ENCODE results near the gene DIS3L2. TPM values are rescaled to one million over a fixed set of nuclear protein-coding genes. Genes with fewer than 3 reads are reported as not detected.
"Not testable (repeated sequence)": the region's sequence is repeated elsewhere in the genome, so short reads cannot be mapped to it uniquely, and the experiment has no call there.

DIS3L2 gene
- total and polyA plus RNA-seq, 2 of the 8 experiments (the other 6 are each of a cell fraction or from before 2014, with no cell fraction given): 11.5 to 21.6 TPM

DNA sequence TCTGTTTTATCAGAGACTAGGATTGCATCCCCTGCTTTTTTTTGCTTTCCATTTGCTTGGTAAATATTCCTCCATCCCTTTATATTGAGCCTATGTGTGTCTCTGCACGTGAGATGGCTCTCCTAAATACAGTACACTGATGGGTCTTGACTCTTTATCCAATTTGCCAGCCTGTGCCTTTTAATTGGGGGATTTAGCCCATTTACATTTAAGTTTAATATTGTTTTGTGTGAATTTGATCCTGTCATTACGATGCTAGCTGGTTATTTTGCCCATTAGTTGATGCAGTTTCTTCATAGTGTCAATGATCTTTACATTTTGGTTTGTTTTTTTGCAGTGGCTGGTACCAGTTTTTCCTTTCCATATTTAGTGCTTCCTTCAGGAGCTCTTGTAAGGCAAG lies 73.8 kb downstream of the DIS3L2 start:
- H2BK5ac ChIP-seq (ENCODE audit: low read depth, low read length); H2BK15ac ChIP-seq (ENCODE audit: low read length); H2BK12ac ChIP-seq (ENCODE audit: low read depth, low read length); H3K23ac ChIP-seq (ENCODE audit: insufficient read length); H3K79me2 ChIP-seq (ENCODE audit: control insufficient read depth in 1 of 2, insufficient read depth in 2 of 2, low read length in 2 of 2); H4K5ac ChIP-seq (ENCODE audit: insufficient read length, low read depth, low read length); H3K4me1 ChIP-seq (replicated peaks in 1 of 4; ENCODE audit: control insufficient read depth in 3 of 4, insufficient read depth in 4 of 4, low read length in 3 of 4); H3K56ac ChIP-seq (replicated peaks; ENCODE audit: insufficient read length, low read depth, low read length); H4K91ac ChIP-seq (replicated peaks; ENCODE audit: insufficient read length, low read length); H3K79me1 ChIP-seq (ENCODE audit: low read depth, low read length); H3K4me3 ChIP-seq (ENCODE audit: extremely low read depth in 1 of 4, insufficient read depth in 2 of 4, low read depth in 3 of 4, low read length in 4 of 4); H3K4ac ChIP-seq (replicated peaks; ENCODE audit: insufficient read length, low read depth, low read length); H2BK20ac ChIP-seq (ENCODE audit: low read length); H3K36me3 ChIP-seq (ENCODE audit: control insufficient read depth in 2 of 4, insufficient read depth in 4 of 4, low read length in 3 of 4); H3K9ac ChIP-seq (replicated peaks in 1 of 4; ENCODE audit: extremely low read depth in 1 of 4, low read depth in 3 of 4, low read length in 3 of 4); H2AK5ac ChIP-seq (ENCODE audit: low read depth, low read length); POLR2A ChIA-PET (ENCODE audit: partially characterized antibody); H3K27ac ChIP-seq (ENCODE audit: low read depth, low read length); H3K18ac ChIP-seq (ENCODE audit: extremely low read depth, low read length); H4K8ac ChIP-seq (ENCODE audit: extremely low read depth, insufficient read depth, low read length); H2BK120ac ChIP-seq (replicated peaks; ENCODE audit: low read depth, low read length); H4K20me1 ChIP-seq (replicated peaks in 1 of 2; ENCODE audit: control insufficient read depth in 1 of 2, insufficient read depth in 2 of 2, low read length in 2 of 2); H3K4me2 ChIP-seq (ENCODE audit: insufficient read depth in 1 of 2, low read depth in 2 of 2, low read length in 2 of 2); H3K27me3 ChIP-seq (replicated peaks in 1 of 4; ENCODE audit: control insufficient read depth in 3 of 4, extremely low read depth in 1 of 4, insufficient read depth in 3 of 4, low read length in 3 of 4); H2AFZ ChIP-seq (ENCODE audit: low read length); H3K23me2 ChIP-seq (ENCODE audit: low read depth, low read length); H3K14ac ChIP-seq (ENCODE audit: insufficient read length); DNase-seq (ENCODE audit: low read depth in 1 of 2, low spot score in 2 of 2); H3K9me3 ChIP-seq (ENCODE audit: insufficient read depth in 2 of 2, low read depth in 1 of 2, low read length in 1 of 2); FAIRE-seq: not testable (repeated sequence)
- CTCF ChIA-PET (ENCODE audit: partially characterized antibody): interaction anchor here (0.6 kb wide), 2 partner anchors 35 to 42 kb away, joined by 3 to 5 read pairs; no protein-coding TSS in a partner anchor
- WGBS, 2 experiments (ENCODE audit: extremely low coverage in 1 of 2, insufficient coverage in 1 of 2, insufficient read length in 1 of 2, insufficient replicate concordance in 2 of 2, low coverage in 1 of 2, low lambda C conversion rate in 2 of 2, missing lambda C conversion rate in 1 of 2): 93% methylated on average over 2 of the region's 2 CpGs; no CpG with 5 or more reads in 1 of the 2 experiments

- WGBS, 2 experiments (ENCODE audit: extremely low coverage in 1 of 2, insufficient coverage in 1 of 2, insufficient read length in 1 of 2, insufficient replicate concordance in 2 of 2, low coverage in 1 of 2, low lambda C conversion rate in 2 of 2, missing lambda C conversion rate in 1 of 2): 88% methylated on average over 4 of the region's 4 CpGs; no CpG with 5 or more reads in 1 of the 2 experiments
- not testable (repeated sequence) for H2BK20ac ChIP-seq (ENCODE audit: low read length); H4K8ac ChIP-seq (ENCODE audit: extremely low read depth, insufficient read depth, low read length); H4K5ac ChIP-seq (ENCODE audit: insufficient read length, low read depth, low read length); H3K4me2 ChIP-seq (ENCODE audit: insufficient read depth in 1 of 2, low read depth in 2 of 2, low read length in 2 of 2); H3K27me3 ChIP-seq (replicated peaks in 1 of 4; ENCODE audit: control insufficient read depth in 3 of 4, extremely low read depth in 1 of 4, insufficient read depth in 3 of 4, low read length in 3 of 4); H3K4me1 ChIP-seq (replicated peaks in 1 of 4; ENCODE audit: control insufficient read depth in 3 of 4, insufficient read depth in 4 of 4, low read length in 3 of 4); DNase-seq (ENCODE audit: low read depth in 1 of 2, low spot score in 2 of 2); H3K23me2 ChIP-seq (ENCODE audit: low read depth, low read length); H3K36me3 ChIP-seq (ENCODE audit: control insufficient read depth in 2 of 4, insufficient read depth in 4 of 4, low read length in 3 of 4); H3K9me3 ChIP-seq (ENCODE audit: insufficient read depth in 2 of 2, low read depth in 1 of 2, low read length in 1 of 2); H3K14ac ChIP-seq (ENCODE audit: insufficient read length); H2AK5ac ChIP-seq (ENCODE audit: low read depth, low read length); H3K56ac ChIP-seq (replicated peaks; ENCODE audit: insufficient read length, low read depth, low read length); H2BK15ac ChIP-seq (ENCODE audit: low read length); H2BK5ac ChIP-seq (ENCODE audit: low read depth, low read length); H4K91ac ChIP-seq (replicated peaks; ENCODE audit: insufficient read length, low read length); H3K4ac ChIP-seq (replicated peaks; ENCODE audit: insufficient read length, low read depth, low read length); H3K9ac ChIP-seq (replicated peaks in 1 of 4; ENCODE audit: extremely low read depth in 1 of 4, low read depth in 3 of 4, low read length in 3 of 4); H2BK120ac ChIP-seq (replicated peaks; ENCODE audit: low read depth, low read length); H3K23ac ChIP-seq (ENCODE audit: insufficient read length); H3K4me3 ChIP-seq (ENCODE audit: extremely low read depth in 1 of 4, insufficient read depth in 2 of 4, low read depth in 3 of 4, low read length in 4 of 4); H3K79me1 ChIP-seq (ENCODE audit: low read depth, low read length); H3K27ac ChIP-seq (ENCODE audit: low read depth, low read length); FAIRE-seq; H3K18ac ChIP-seq (ENCODE audit: extremely low read depth, low read length); H2AFZ ChIP-seq (ENCODE audit: low read length); H3K79me2 ChIP-seq (ENCODE audit: control insufficient read depth in 1 of 2, insufficient read depth in 2 of 2, low read length in 2 of 2); H2BK12ac ChIP-seq (ENCODE audit: low read depth, low read length); H4K20me1 ChIP-seq (replicated peaks in 1 of 2; ENCODE audit: control insufficient read depth in 1 of 2, insufficient read depth in 2 of 2, low read length in 2 of 2)
- CTCF ChIA-PET (ENCODE audit: partially characterized antibody): interaction anchor here (0.9 kb wide), 1 partner anchor 275 kb away, joined by 3 read pairs; no protein-coding TSS in a partner anchor
- POLR2A ChIA-PET (ENCODE audit: partially characterized antibody): interaction anchor here (0.6 kb wide), 1 partner anchor 8 kb away, joined by 3 read pairs; no protein-coding TSS in a partner anchor
Observed at GRCh38 chr2:232036876-232037275, 75.4 kb downstream of the DIS3L2 start.

Measured in H1 (cell line).